HG03378 (cell line): Measurements from ENCODE around the gene SLC44A3.

Experiments
- ATAC-seq: cut with Tn5 transposase; IDR thresholded peaks from one replicate; pipeline ENCODE4 v1.9.1; 2021; ENCODE audit warnings: mild to moderate bottlenecking, moderate library complexity; ENCODE audit not compliant: unreplicated experiment

Gene SLC44A3

GRCh38 chr1:94871031-94871430 is 50.9 kb downstream of the SLC44A3 start:
- ATAC-seq: no peak

- ATAC-seq: no peak
Measured at GRCh38 chr1:94872771-94873495, 52.8 kb downstream of the SLC44A3 start.

GRCh38 chr1:94873520-94874351 is 53.6 kb downstream of the SLC44A3 start:
- no peak for ATAC-seq

GRCh38 chr1:94874423-94874822 is 54.3 kb downstream of the SLC44A3 start:
- ATAC-seq: no peak

- ATAC-seq: no peak
Measured at GRCh38 chr1:94875794-94876193, 55.6 kb downstream of the SLC44A3 start.

- no peak for ATAC-seq
Measured at GRCh38 chr1:94876362-94876761, 56.2 kb downstream of the SLC44A3 start.

- no peak for ATAC-seq
Measured at GRCh38 chr1:94878329-94878728, 58.2 kb downstream of the SLC44A3 start.

- ATAC-seq: no peak
Measured at GRCh38 chr1:94883691-94884090, 63.5 kb downstream of the SLC44A3 start.

- no peak for ATAC-seq
Measured at GRCh38 chr1:94884106-94884505, 63.9 kb downstream of the SLC44A3 start.

- ATAC-seq: no peak
Measured at GRCh38 chr1:94884507-94884906, 64.3 kb downstream of the SLC44A3 start.

- no peak for ATAC-seq
Measured at GRCh38 chr1:94886361-94886760, 66.2 kb downstream of the SLC44A3 start.

- ATAC-seq: no peak
Measured at GRCh38 chr1:94887106-94887505, 66.9 kb downstream of the SLC44A3 start.

GRCh38 chr1:94887603-94888171 is 67.5 kb downstream of the SLC44A3 start:
- ATAC-seq: no peak

- ATAC-seq: no peak
Measured at GRCh38 chr1:94888201-94888600, 68.0 kb downstream of the SLC44A3 start.

GRCh38 chr1:94892604-94893254 is 72.6 kb downstream of the SLC44A3 start:
- ATAC-seq: no peak

- no peak for ATAC-seq
Measured at GRCh38 chr1:94894630-94895029, 74.5 kb downstream of the SLC44A3 start.

GRCh38 chr1:94895518-94895917 is 75.4 kb downstream of the SLC44A3 start:
- ATAC-seq: no peak

- no peak for ATAC-seq
Measured at GRCh38 chr1:94898491-94899385, 78.6 kb downstream of the SLC44A3 start.

GRCh38 chr1:94899756-94900155 is 79.6 kb downstream of the SLC44A3 start:
- no peak for ATAC-seq

GRCh38 chr1:94901841-94902240 is 81.7 kb downstream of the SLC44A3 start:
- ATAC-seq: no peak
